Endometrial microvascular endothelial cells (primary cell): Measurements from ENCODE around the gene IFT122. TPM values are rescaled to one million over a fixed set of nuclear protein-coding genes. Genes with fewer than 3 reads are reported as not detected.

Experiments
- in situ Hi-C: cut with HindIII; loops from 2 replicates; pipeline ENCODE4 v1.10.0; 2017; ENCODE audit warnings: low sequenced_read_pairs, low pct_unique_long_range_greater_than_20kb; ENCODE audit errors: inconsistent ontology term
- total RNA-seq: library from RNA; depleted of rRNA; stranded (reverse); fragments of >200 nt; gene quantifications from one replicate; pipeline ENCODE4 v1.2.3, GENCODE V29; 2015; ENCODE audit errors: inconsistent ontology term

IFT122 gene
- total RNA-seq, 1 donor from 2014 or later = 20.3 TPM

DNA sequence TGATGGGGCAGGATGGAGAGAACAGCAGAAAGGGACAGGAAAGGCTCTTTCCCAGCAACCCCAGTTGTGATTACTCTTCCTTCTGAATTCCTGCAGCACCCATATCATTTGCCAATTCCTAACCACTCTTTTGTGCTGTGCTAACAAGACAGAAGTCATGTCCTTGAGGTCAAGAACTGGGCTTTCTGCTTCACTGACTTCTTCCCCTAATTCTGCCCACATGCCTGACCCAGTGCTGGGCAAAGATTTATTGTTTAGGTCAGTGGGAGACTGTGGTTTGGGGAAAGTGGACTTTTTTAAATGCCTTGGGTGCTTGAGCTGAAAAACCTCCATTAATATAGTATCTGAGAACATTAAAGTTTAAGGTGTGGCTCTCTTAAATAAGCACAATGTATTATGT, 7.4 kb upstream of the IFT122 start:
- in situ Hi-C loops = no loop called here

- in situ Hi-C loops = no loop called here
Measured at GRCh38 chr3:129433565-129433964, 6.5 kb upstream of the IFT122 start.

DNA sequence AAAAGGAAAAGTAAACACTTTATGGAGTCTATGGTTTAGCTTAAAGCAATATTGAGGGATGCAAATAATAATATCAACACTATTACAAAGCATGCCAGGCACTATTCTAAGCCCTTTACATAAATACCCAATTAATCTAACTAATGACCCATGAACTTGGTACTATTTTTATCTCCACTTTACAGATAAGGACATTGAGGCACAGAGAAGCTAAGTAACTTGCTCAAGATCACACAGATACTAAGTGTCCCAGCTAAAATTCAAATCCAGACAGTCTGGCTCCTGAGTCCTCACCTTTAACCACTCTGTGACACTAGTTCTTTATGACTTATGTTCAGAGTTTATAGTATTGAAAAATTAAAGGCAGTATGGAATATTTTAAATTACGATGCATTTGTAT, 5.9 kb upstream of the IFT122 start:
- in situ Hi-C loops = no loop called here

DNA sequence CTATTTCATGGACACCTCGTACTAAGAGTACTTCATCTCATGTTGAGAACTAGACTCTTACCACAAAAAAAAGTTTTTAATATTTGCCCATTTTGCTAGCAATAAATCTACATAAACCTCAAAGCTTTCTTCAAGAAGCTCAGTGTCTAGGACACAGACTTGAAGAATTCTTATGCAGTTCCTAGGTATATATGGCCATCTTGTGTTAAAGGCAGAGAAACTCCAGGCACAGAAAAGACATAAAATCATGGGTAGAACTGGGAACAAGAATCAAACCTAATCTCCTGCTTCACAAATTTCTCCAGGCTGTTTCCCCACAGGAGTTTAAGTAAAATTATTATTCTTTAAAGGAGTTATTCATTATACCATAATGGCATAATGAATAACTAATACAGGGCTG, 4.7 kb upstream of the IFT122 start:
- in situ Hi-C loops = no loop called here

- in situ Hi-C loops = no loop called here
Measured at GRCh38 chr3:129439226-129439816, 703 bp upstream of the IFT122 start.

GRCh38 chr3:129440618-129441190, 680 bp downstream of the IFT122 start:
- in situ Hi-C loops = no loop called here

DNA sequence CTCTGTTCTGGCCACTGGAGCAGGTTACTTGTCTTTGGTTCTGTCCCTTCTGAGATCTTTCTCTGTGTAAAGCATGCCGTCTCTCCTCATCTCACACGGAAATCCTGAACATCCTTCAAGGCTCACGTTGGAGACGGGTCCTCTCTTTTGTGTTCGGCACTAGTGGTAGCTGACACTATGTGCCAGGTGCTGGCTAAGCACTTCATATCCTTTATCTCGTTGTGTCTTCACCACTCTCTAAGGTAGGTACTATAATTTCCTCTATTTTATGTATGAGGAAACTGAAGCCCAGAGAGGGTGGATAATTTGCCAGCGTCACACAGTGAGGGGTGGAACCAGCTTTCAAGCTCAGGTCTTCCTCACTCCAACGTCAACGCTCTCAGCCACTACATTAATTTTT, 1.2 kb downstream of the IFT122 start:
- in situ Hi-C loops = no loop called here

- in situ Hi-C loops = no loop called here
Measured at GRCh38 chr3:129441782-129442181, 1.8 kb downstream of the IFT122 start.

DNA sequence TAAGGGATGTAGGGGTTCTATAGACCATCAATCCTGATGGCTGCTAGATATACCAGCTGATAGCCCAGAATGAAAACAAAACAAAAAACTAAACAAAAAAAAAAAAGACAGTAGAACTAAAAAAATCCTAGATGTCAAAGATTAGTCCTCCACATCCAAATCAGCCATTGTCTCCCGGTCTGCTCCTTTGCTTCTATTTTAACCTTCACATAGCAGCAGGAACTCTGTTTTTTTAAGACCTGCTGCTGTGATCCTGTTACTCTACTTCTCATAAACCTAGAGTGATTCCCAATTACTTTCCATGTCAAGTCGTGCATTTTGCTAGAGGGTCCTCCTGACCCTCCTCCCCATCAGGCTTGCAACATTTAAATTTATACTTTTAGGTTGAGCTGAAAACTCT, 2.5 kb downstream of the IFT122 start:
- in situ Hi-C loops = no loop called here

DNA sequence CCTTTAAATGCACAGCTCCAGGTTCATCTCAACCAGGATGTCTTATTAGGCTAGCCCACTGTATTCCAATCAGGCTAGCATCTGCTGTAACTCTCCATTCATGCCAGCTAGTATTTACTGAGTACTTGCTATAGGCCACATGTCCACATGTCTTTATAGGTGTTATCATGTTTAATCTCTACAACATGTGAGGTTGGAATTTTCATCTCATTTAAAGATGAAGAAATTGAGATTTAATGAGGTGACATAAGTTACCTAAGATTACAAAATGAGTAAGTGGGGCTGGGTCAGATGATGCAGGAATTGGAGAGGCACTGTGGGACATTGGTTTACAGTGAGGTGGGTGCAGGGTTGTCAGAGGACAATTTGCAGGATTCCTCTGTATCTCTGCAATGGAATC, 2.9 kb downstream of the IFT122 start:
- in situ Hi-C loops = no loop called here

- in situ Hi-C loops = no loop called here
Measured at GRCh38 chr3:129445471-129445870, 5.4 kb downstream of the IFT122 start.

- in situ Hi-C loops = no loop called here
Measured at GRCh38 chr3:129446926-129447325, 6.9 kb downstream of the IFT122 start.

- in situ Hi-C loops = no loop called here
Measured at GRCh38 chr3:129448186-129448895, 8.3 kb downstream of the IFT122 start.

DNA sequence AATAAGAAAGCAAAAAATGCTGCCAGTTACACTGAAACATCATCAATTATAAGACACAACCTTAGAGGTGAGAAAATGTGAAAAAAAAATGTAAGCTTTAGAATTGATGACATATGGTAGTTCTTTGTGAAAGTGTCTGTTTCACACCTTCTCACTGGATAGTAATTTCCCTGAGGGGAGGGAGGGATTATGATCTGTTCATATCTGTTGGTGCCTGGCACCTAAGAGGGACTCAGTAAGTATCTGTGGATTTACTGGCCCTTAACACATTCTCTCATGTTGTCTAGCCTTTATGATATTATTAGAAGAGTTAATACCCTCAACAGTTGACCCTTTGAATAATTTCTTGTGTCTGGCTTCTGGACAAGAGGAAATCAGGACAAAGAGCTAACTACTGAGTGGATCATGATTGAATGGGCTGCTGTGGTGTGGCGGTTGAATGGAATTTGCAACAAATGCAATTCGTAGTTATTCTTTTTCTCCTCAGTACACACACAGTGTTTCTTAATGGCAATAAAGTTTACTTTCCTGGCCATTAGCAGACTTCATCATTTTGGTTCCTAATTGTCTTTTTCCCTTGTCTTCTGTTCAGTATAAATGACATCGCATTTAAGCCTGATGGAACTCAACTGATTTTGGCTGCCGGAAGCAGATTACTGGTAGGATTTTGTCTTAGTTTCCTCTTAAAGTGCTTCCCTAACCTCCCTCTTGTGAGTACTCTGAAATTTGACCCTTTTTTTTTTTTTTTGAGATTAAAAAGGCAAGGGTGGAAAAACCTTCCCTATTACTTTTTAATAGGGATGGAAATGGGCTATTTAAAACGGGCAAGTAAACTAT, 9.5 kb downstream of the IFT122 start:
- in situ Hi-C loops = no loop called here

GRCh38 chr3:129453732-129454131, 13.7 kb downstream of the IFT122 start:
- in situ Hi-C loops = no loop called here

- in situ Hi-C loops = no loop called here
Measured at GRCh38 chr3:129460155-129460554, 20.1 kb downstream of the IFT122 start.

- in situ Hi-C loops = no loop called here
Measured at GRCh38 chr3:129460572-129460971, 20.5 kb downstream of the IFT122 start.

DNA sequence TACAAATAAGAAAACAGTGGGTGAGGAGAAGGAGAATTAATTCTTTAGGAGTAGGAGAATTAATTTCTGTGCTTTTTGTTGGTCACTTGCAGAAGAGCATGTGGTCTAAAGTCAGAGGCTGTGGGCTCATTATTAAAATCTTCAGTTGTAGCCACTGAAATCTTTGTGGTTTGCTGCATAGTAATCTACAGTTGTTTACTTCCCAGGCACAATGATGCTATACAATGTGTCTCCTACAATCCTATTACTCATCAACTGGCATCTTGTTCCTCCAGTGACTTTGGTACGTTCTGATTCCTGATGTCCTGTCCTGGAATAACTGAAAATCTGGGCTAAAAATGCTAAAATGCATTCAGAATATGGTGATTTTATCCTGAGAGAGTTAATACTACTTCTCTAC, 21.0 kb downstream of the IFT122 start:
- in situ Hi-C loops = no loop called here

DNA sequence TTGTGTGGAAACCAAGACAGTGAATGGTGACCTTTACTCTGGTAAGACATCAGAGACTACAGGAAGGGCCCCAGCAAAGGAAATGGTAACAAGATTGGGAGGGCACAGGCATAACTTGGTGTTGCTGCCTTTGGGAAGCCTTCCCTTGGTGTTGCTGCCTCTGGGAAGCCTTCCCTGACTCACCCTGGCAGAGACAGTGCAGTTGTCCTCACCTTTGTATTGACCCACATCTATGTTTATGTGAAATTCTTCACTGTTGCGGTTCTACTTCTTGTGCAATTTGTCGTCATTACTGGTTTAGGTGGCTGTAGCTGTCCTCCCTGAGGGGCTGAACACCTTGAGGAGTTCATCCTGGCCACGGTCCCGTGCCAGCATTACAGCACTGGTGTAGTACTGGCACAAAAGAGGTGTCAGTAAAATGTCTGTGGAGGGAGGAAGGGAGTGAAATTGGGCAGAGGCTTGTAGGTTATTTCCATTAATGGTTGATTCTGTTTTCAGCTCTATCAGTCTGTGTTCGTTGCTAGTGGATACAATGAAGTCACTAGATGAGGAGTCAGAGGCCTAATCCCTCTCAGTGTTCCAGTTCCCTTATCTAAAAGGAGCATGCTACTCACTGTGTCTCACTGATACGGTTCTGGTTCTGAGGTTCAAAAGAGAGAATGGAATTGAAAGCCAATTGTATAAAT, 21.6 kb downstream of the IFT122 start:
- in situ Hi-C loops = no loop called here
